DND-41 (cell line): ENCODE data around the gene JUND.

Source experiments
- EZH2 ChIP-seq: IDR thresholded peaks from 3 replicates; pipeline ENCODE4 v1.6.1; 2012; ENCODE audit warnings: borderline replicate concordance, low read depth, mild to moderate bottlenecking, moderate library complexity, low read length, inconsistent platforms; ENCODE audit not compliant: severe bottlenecking
- TF ChIP-seq, protein P1 (sequence below): IDR thresholded peaks from 2 replicates; pipeline ENCODE4 v1.5.1; 2012; ENCODE audit warnings: borderline replicate concordance, low read length, moderate library complexity, mild to moderate bottlenecking; ENCODE audit not compliant: poor library complexity, severe bottlenecking; ENCODE audit errors: extremely low read depth

DNA sequence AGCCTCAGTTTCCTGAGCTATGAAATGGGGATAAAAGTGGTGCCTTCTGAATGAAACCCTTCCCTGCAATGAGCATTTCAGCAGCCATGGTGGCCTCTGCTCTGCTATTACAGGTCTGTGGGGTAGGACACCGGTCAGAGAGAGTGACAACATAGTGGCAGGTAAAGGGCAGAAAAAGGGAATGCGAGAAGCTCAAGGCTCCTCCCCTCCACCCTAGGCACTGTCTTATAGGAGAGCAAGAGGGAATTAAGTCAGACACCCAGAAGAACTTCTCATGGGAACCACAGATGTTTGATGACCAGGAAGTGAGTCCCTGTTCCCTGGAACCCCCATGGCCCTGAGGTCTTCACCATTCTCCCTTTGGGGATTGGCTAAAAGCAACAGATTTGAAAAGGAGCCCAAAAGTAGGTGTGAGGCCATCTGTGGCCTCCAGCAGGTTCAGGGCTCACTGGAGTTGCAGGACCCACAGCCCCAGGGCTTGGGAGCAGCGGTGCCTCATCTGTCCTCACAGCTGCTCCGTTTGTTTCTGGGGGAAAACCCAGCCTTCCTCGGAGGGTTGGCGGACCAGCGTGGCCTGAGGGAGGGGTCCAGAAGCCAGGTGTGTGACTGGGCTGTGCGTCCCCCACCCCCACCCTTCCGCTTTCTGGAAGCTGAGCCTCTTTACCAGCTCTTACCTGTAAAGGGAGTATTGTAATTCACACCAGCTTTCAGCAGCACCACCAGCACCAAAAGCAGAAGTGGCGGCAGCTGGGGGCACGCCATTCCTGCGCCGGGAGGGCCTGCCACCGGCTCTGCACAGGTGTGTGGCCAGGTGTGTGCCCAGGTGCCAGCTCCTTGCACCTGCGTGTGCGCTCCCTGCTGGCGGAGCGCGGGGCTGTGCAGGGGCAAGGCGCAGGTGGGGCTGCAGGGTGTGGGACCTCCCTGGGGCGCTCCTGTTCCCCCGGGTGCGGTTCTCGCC is 26.6 kb downstream of the JUND start:
- TF ChIP-seq, protein P1, sequence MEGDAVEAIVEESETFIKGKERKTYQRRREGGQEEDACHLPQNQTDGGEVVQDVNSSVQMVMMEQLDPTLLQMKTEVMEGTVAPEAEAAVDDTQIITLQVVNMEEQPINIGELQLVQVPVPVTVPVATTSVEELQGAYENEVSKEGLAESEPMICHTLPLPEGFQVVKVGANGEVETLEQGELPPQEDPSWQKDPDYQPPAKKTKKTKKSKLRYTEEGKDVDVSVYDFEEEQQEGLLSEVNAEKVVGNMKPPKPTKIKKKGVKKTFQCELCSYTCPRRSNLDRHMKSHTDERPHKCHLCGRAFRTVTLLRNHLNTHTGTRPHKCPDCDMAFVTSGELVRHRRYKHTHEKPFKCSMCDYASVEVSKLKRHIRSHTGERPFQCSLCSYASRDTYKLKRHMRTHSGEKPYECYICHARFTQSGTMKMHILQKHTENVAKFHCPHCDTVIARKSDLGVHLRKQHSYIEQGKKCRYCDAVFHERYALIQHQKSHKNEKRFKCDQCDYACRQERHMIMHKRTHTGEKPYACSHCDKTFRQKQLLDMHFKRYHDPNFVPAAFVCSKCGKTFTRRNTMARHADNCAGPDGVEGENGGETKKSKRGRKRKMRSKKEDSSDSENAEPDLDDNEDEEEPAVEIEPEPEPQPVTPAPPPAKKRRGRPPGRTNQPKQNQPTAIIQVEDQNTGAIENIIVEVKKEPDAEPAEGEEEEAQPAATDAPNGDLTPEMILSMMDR, result peak; percentile 12
- no peak for TF ChIP-seq EZH2
